IMR-90 (cell line): ENCODE measurements around the gene YWHAG. TPM values are rescaled to one million over a fixed set of nuclear protein-coding genes. Genes with fewer than 3 reads are reported as not detected.

Source experiments
- ATAC-seq: fragments of 200-7000 bp; cut with Tn5 transposase; 2 replicates; pipeline ENCODE4 v1.9.1; 2020; ENCODE audit warnings: low read depth, mild to moderate bottlenecking, moderate library complexity
- BruUV-seq: library from RNA; stranded (reverse); fragments of 400-500 nt; replicated peaks from 2 replicates; lab custom pipeline; 2021; lab: Mats Ljungman, UMichigan
- CTCF ChIA-PET: fragments of 300-600 bp; formaldehyde crosslinking; extraction: SDS; loops from one replicate; lab custom pipeline; 2021; ENCODE audit warnings: antibody characterized with exemption; lab: Yijun Ruan, JAX
- POLR2A ChIA-PET: fragments of 300-600 bp; sonication (Branson Sonifier 250); formaldehyde crosslinking; loops from one replicate; lab custom pipeline; 2022; ENCODE audit warnings: antibody characterized with exemption; ENCODE audit not compliant: unreplicated experiment; lab: Charles Lee
- DNase-seq: peaks from one replicate; pipeline ENCODE4 v3.0.0; 2013
- H2AFZ ChIP-seq: replicated peaks from 2 replicates; pipeline ENCODE3; 2013; ENCODE audit warnings: low read length, mild to moderate bottlenecking; ENCODE audit not compliant: poor library complexity
- H2AK5ac ChIP-seq: 2 replicates; pipeline ENCODE4 v1.6.1; 2013; ENCODE audit warnings: low read depth, low read length, inconsistent platforms
- H2AK9ac ChIP-seq: replicated peaks from 2 replicates; pipeline ENCODE3; 2013; ENCODE audit warnings: mild to moderate bottlenecking, low read depth, low read length, moderate library complexity; ENCODE audit not compliant: poor library complexity
- H2BK120ac ChIP-seq: 2 replicates; pipeline ENCODE4 v1.6.1; 2013; ENCODE audit warnings: low read depth, low read length, inconsistent platforms
- H2BK15ac ChIP-seq: 3 replicates; pipeline ENCODE4 v1.6.1; 2013; ENCODE audit warnings: low read depth, low read length, inconsistent platforms
- H2BK20ac ChIP-seq: 2 replicates; pipeline ENCODE4 v1.6.1; 2013; ENCODE audit warnings: low read depth, mild to moderate bottlenecking, inconsistent platforms, low read length, moderate library complexity
- H2BK5ac ChIP-seq: 2 replicates; pipeline ENCODE4 v1.6.1; 2013; ENCODE audit warnings: mild to moderate bottlenecking, low read depth, low read length, inconsistent platforms; ENCODE audit not compliant: poor library complexity, severe bottlenecking
- H3K14ac ChIP-seq: replicated peaks from 2 replicates; pipeline ENCODE4 v1.6.1; 2013; ENCODE audit warnings: low read depth, low read length, inconsistent platforms
- H3K18ac ChIP-seq: 2 replicates; pipeline ENCODE4 v1.6.1; 2013; ENCODE audit warnings: low read depth, low read length, control low read depth
- H3K23ac ChIP-seq: 2 replicates; pipeline ENCODE4 v1.6.1; 2013; ENCODE audit warnings: low read depth, low read length, inconsistent platforms
- H3K27ac ChIP-seq: 2 replicates; pipeline ENCODE4 v1.5.1; 2013; ENCODE audit warnings: mild to moderate bottlenecking, control low read depth, low read length; ENCODE audit not compliant: insufficient read depth
- H3K27me3 ChIP-seq: 2 replicates; pipeline ENCODE4 v1.6.1; 2013; ENCODE audit warnings: low read length; ENCODE audit not compliant: control insufficient read depth, insufficient read depth
- H3K36me3 ChIP-seq: 2 replicates; pipeline ENCODE4 v1.6.1; 2013; ENCODE audit warnings: low read length, mixed read lengths; ENCODE audit not compliant: control insufficient read depth, insufficient read depth
- H3K4ac ChIP-seq: 2 replicates; pipeline ENCODE4 v1.6.1; 2013; ENCODE audit warnings: low read depth, low read length, inconsistent platforms
- H3K4me1 ChIP-seq: 2 replicates; pipeline ENCODE4 v1.6.1; 2013; ENCODE audit warnings: low read length, mixed read lengths; ENCODE audit not compliant: control insufficient read depth, insufficient read depth
- H3K4me2 ChIP-seq: 2 replicates; pipeline ENCODE4 v1.6.1; 2013; ENCODE audit warnings: low read depth, mild to moderate bottlenecking, control low read depth, low read length, moderate library complexity
- H3K4me3 ChIP-seq: 2 replicates; pipeline ENCODE4 v1.5.1; 2013; ENCODE audit warnings: low read depth, mild to moderate bottlenecking, control low read depth, low read length, moderate library complexity; ENCODE audit not compliant: insufficient read depth
- H3K56ac ChIP-seq: 2 replicates; pipeline ENCODE4 v1.6.1; 2013; ENCODE audit warnings: low read length, inconsistent platforms; ENCODE audit not compliant: insufficient read depth; ENCODE audit errors: extremely low read depth
- H3K79me1 ChIP-seq, 2 experiments: 2 replicates each; pipeline ENCODE4 v1.6.1; 2013; ENCODE audit warnings: low read length in 2 of 2, inconsistent platforms in 1 of 2, low read depth in 1 of 2
- H3K9ac ChIP-seq: 2 replicates; pipeline ENCODE4 v1.6.1; 2013; ENCODE audit warnings: low read depth, low read length, control low read depth
- H3K9me1 ChIP-seq: 2 replicates; pipeline ENCODE4 v1.6.1; 2013; ENCODE audit warnings: low read length, inconsistent platforms; ENCODE audit not compliant: insufficient read depth
- H3K9me3 ChIP-seq: 2 replicates; pipeline ENCODE4 v1.6.1; 2013; ENCODE audit warnings: low read length; ENCODE audit not compliant: control insufficient read depth, insufficient read depth
- H4K20me1 ChIP-seq: 2 replicates; pipeline ENCODE4 v1.6.1; 2013; ENCODE audit warnings: low read length, inconsistent platforms; ENCODE audit not compliant: insufficient read depth
- H4K5ac ChIP-seq: 2 replicates; pipeline ENCODE4 v1.6.1; 2013; ENCODE audit warnings: mild to moderate bottlenecking, low read depth, low read length, control low read depth
- H4K8ac ChIP-seq, 2 experiments: 2 replicates each; pipeline ENCODE4 v1.6.1; 2013; ENCODE audit warnings: low read depth in 2 of 2, low read length in 2 of 2, control low read depth in 1 of 2, inconsistent platforms in 1 of 2
- H4K91ac ChIP-seq: 2 replicates; pipeline ENCODE4 v1.6.1; 2013; ENCODE audit warnings: low read depth, low read length, inconsistent platforms; ENCODE audit not compliant: insufficient read depth
- BHLHE40 ChIP-seq: fragments of 150-350 bp; IDR thresholded peaks from 2 replicates; pipeline ENCODE4 v1.6.1; 2016; ENCODE audit warnings: mild to moderate bottlenecking, low read depth, low read length
- CHD1 ChIP-seq: IDR thresholded peaks from 2 replicates; pipeline ENCODE4 v1.6.1; 2012; ENCODE audit warnings: low read depth, low read length, improper control_type of control experiment
- CTCF ChIP-seq: conservative IDR thresholded peaks from 2 replicates; pipeline ENCODE4 v1.5.1; 2012; ENCODE audit warnings: mild to moderate bottlenecking, low read depth, low read length, improper control_type of control experiment
- FOS ChIP-seq: fragments of 150-350 bp; IDR thresholded peaks from 2 replicates; pipeline ENCODE4 v1.6.1; 2016; ENCODE audit warnings: low read depth, low read length
- MAFK ChIP-seq: IDR thresholded peaks from 2 replicates; pipeline ENCODE4 v1.6.1; 2012; ENCODE audit warnings: low read depth, low read length, improper control_type of control experiment
- MAZ ChIP-seq: IDR thresholded peaks from 2 replicates; pipeline ENCODE4 v1.6.1; 2012; ENCODE audit warnings: low read depth, mild to moderate bottlenecking, low read length, improper control_type of control experiment, moderate library complexity, borderline replicate concordance
- MXI1 ChIP-seq: IDR thresholded peaks from 2 replicates; pipeline ENCODE4 v1.6.1; 2012; ENCODE audit warnings: low read depth, mild to moderate bottlenecking, low read length, moderate library complexity, borderline replicate concordance
- NFE2L2 ChIP-seq: fragments of 150-350 bp; IDR thresholded peaks from 2 replicates; pipeline ENCODE4 v1.6.1; 2016; ENCODE audit warnings: low read depth, mild to moderate bottlenecking, low read length
- RAD21 ChIP-seq: IDR thresholded peaks from 2 replicates; pipeline ENCODE4 v1.6.1; 2012; ENCODE audit warnings: low read length, improper control_type of control experiment
- RFX5 ChIP-seq: IDR thresholded peaks from 2 replicates; pipeline ENCODE4 v1.8.0; 2012; ENCODE audit warnings: low read depth, mild to moderate bottlenecking, low read length, moderate library complexity
- WGBS, 2 experiments: methylation state at CpG; one replicate each; pipeline versions ENCODE4 v1.1.5 to v1.1.7; 2013; ENCODE audit warnings: missing lambda C conversion rate in 2 of 2; ENCODE audit not compliant: insufficient read length in 1 of 2; ENCODE audit errors: extremely low coverage in 2 of 2; 5-methylcytosine and 5-hydroxymethylcytosine counted together
- dilution Hi-C: fragments of 300-500 bp; cut with HindIII; formaldehyde crosslinking; loops from one replicate; pipeline ENCODE4 v1.14.3; 2018; ENCODE audit warnings: low sequenced_read_pairs; ENCODE audit not compliant: unreplicated experiment
- in situ Hi-C: fragments of 300-500 bp; cut with MboI; formaldehyde crosslinking; loops from 3 replicates; pipeline ENCODE4 v1.14.3; 2019; ENCODE audit warnings: low sequenced_read_pairs, inconsistent platforms, mixed read lengths
- intact Hi-C: fragments of 100-400 bp; cut with micrococcal nuclease; formaldehyde crosslinking; loops from 2 replicates; pipeline ENCODE4 v1.10.0; 2022
- polyA plus RNA-seq, 3 experiments: library from polyadenylated mRNA; depleted of rRNA; stranded (reverse); fragments of >200 nt; gene quantifications; 2 replicates each; pipeline ENCODE4 v1.2.3, GENCODE V29; 2012; ENCODE audit warnings: low replicate concordance in 1 of 3
- total RNA-seq: library from RNA; depleted of rRNA; stranded (reverse); fragments of >200 nt; gene quantifications from 2 replicates; pipeline ENCODE4 v1.2.3, GENCODE V29; 2012
- TF ChIP-seq, protein P1 (sequence below): fragments of 150-350 bp; IDR thresholded peaks from 2 replicates; pipeline ENCODE4 v1.6.1; 2017; ENCODE audit warnings: mild to moderate bottlenecking, antibody characterized with exemption, low read length, low read depth

Gene YWHAG
- total and polyA plus RNA-seq, 2 of the 4 experiments (the other 2 are of a cell fraction), result 40.1 to 64.9 TPM

GRCh38 chr7:76352193-76352592, 6.6 kb downstream of the YWHAG start:
- in situ Hi-C loops, result no loop called here
- Histone ChIP-seq H3K18ac (no peak overlapping the region), H4K5ac (no peak overlapping the region), H3K4ac (no peak overlapping the region), H4K20me1 (peaks cover 100% of the 10 kb centered on the region), H3K14ac (peak overlapping the region; percentile 64), H4K91ac (no peak overlapping the region), H2BK15ac (no peak overlapping the region), H3K79me1 (peaks cover 4 to 33% of the 10 kb centered on the region in 2 experiments; a peak in 3 of 4 replicates), H3K56ac (no peak overlapping the region), H3K9me3 (no peaks in the 10 kb centered on the region), H2AFZ (no peak overlapping the region), H2AK5ac (no peak overlapping the region), H4K8ac (no peak overlapping the region), H2BK120ac (no peak overlapping the region), H2BK5ac (no peak overlapping the region), H3K27ac (no peak overlapping the region), H3K4me1 (peaks cover 12% of the 10 kb centered on the region), H3K9me1 (peaks cover 5% of the 10 kb centered on the region; the same call in 1 of the 2 replicates), H2AK9ac (peak overlapping the region; percentile 5), H2BK20ac (no peak overlapping the region), H3K9ac (no peak overlapping the region), H3K4me3 (no peak overlapping the region), H3K27me3 (no peaks in the 10 kb centered on the region), H3K36me3 (peaks cover 38% of the 10 kb centered on the region), H3K23ac (0 out of 2 replicates have a peak overlapping the region, but pooled peaks have one; percentile 8), H3K4me2 (peak overlapping the region; percentile 9; the same call in 1 of the 2 replicates)
- BruUV-seq, result no TSS peak
- WGBS, 2 experiments, result no CpG with 5 or more reads among the region's 6 CpGs
- intact Hi-C loops, result no loop called here
- no peak for TF ChIP-seq RAD21
- TF ChIP-seq, protein P1, sequence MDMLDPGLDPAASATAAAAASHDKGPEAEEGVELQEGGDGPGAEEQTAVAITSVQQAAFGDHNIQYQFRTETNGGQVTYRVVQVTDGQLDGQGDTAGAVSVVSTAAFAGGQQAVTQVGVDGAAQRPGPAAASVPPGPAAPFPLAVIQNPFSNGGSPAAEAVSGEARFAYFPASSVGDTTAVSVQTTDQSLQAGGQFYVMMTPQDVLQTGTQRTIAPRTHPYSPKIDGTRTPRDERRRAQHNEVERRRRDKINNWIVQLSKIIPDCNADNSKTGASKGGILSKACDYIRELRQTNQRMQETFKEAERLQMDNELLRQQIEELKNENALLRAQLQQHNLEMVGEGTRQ, result no peak
- TF ChIP-seq MAFK, result no peak
- TF ChIP-seq CHD1, result no peak
- no peak for TF ChIP-seq MAZ
- no peak for TF ChIP-seq RFX5
- TF ChIP-seq FOS, result no peak
- no peak for TF ChIP-seq CTCF
- TF ChIP-seq NFE2L2, result no peak
- no peak for TF ChIP-seq MXI1
- no peak for TF ChIP-seq BHLHE40
- peak; percentile 56 for DNase-seq
- POLR2A ChIA-PET, result interaction anchor here (0.5 kb wide), 1 partner anchor 15 kb away, joined by 3 read pairs; no protein-coding TSS in a partner anchor
- CTCF ChIA-PET, result interaction anchor here (0.6 kb wide), 1 partner anchor 97 kb away, joined by 5 read pairs; no protein-coding TSS in a partner anchor
- peak; percentile 57 for ATAC-seq
- dilution Hi-C loops, result no loop called here
